Testis (tissue), 3 donors: Measurements from ENCODE around the gene ZBTB21. TPM values are rescaled to one million over a fixed set of nuclear protein-coding genes. Genes with fewer than 3 reads are reported as not detected.
A peak's percentile ranks its signal among the peaks of the same experiment; 100 is the strongest.

ENCODE experiments used
- DNase-seq: peaks from one replicate; pipeline ENCODE4 v3.0.0-alpha.2; 2019
- H3K27ac ChIP-seq, 2 donors: fragments of 200-600 bp; sonication (generic); one replicate each; pipeline ENCODE4 v1.5.1; 2019
- H3K27me3 ChIP-seq: fragments of 200-600 bp; sonication (generic); one replicate; pipeline ENCODE4 v1.5.1; 2019
- H3K36me3 ChIP-seq: fragments of 200-600 bp; sonication (generic); one replicate; pipeline ENCODE4 v1.5.1; 2017; ENCODE audit warnings: low read depth; ENCODE audit errors: missing control alignments
- H3K4me1 ChIP-seq: fragments of 200-600 bp; sonication (generic); one replicate; pipeline ENCODE4 v1.5.1; 2019
- H3K4me3 ChIP-seq, 2 donors: fragments of 200-600 bp; sonication (generic); one replicate each; pipeline ENCODE4 v1.5.1; 2017 to 2019
- H3K9me3 ChIP-seq: fragments of 200-600 bp; sonication (generic); one replicate; pipeline ENCODE4 v1.5.1; 2017
- CTCF ChIP-seq, 3 experiments: fragments of 450-650 bp in 2 of 3; fragments of 200-600 bp in 1 of 3; sonication (generic) in 1 of 3; IDR thresholded peaks; one replicate each; pipeline ENCODE4 v1.5.1; 2016 to 2019; ENCODE audit warnings: antibody characterized with exemption in 3 of 3, mild to moderate bottlenecking in 2 of 3, moderate library complexity in 1 of 3
- POLR2A ChIP-seq: fragments of 450-650 bp; IDR thresholded peaks from one replicate; pipeline ENCODE4 v1.6.1; 2017; ENCODE audit warnings: antibody characterized with exemption, mild to moderate bottlenecking, moderate library complexity
- WGBS, 2 donors: methylation state at CpG; one replicate each; pipeline ENCODE4 v1.1.5; 2018; 5-methylcytosine and 5-hydroxymethylcytosine counted together
- intact Hi-C: fragments of 100-400 bp; cut with DNase I; formaldehyde crosslinking; loops from one replicate; pipeline ENCODE4 v1.15.1; 2023; ENCODE audit warnings: low total_unique reads
- polyA plus RNA-seq: library from polyadenylated mRNA; stranded (reverse); fragments of 350-450 nt; fragmentation: Illumina TruSeq; extraction: RNeasy Lipid Tissue Mini Kit (QIAGEN cat#74804); gene quantifications from one replicate; pipeline ENCODE4 v1.2.3, GENCODE V29; 2014; ENCODE audit warnings: low read depth, low replicate concordance; ENCODE audit not compliant: insufficient read depth
- total RNA-seq, 2 donors: library from RNA; depleted of rRNA; stranded (reverse); fragments of >200 nt; gene quantifications; one replicate each; pipeline ENCODE4 v1.2.3, GENCODE V29; 2016

Gene ZBTB21
- total and polyA plus RNA-seq, 3 donors from 2014 or later = 18.1 to 30.9 (median 26.3) TPM

- TF ChIP-seq POLR2A = no peak
- TF ChIP-seq CTCF (IDR thresholded peaks at IDR 0.05) = no peak
- Histone ChIP-seq H3K27me3 (no peaks in the 10 kb centered on the region), H3K4me1 (no peaks in the 10 kb centered on the region), H3K4me3 (no peak overlapping the region), H3K9me3 (no peaks in the 10 kb centered on the region), H3K36me3 (no peaks in the 10 kb centered on the region), H3K27ac (no peak overlapping the region)
- no peak for DNase-seq
- WGBS, 2 donors = 70 to 86% methylated on average over 13 to 14 of the region's 14 CpGs
- intact Hi-C loops = no loop called here
Measured at GRCh38 chr21:41973861-41974751, 36.1 kb downstream of the ZBTB21 start.

- TF ChIP-seq CTCF (IDR thresholded peaks at IDR 0.05) (no peak), POLR2A (no peak)
- intact Hi-C loops = no loop called here
- 93% methylated on average over 15 of the region's 15 CpGs for WGBS, 2 donors
- DNase-seq = no peak
- no peaks in the 10 kb centered on the region for H3K9me3 ChIP-seq
- H3K27ac ChIP-seq = no peak overlapping the region
- H3K27me3 ChIP-seq = no peaks in the 10 kb centered on the region
- H3K36me3 ChIP-seq = no peaks in the 10 kb centered on the region
- H3K4me1 ChIP-seq = no peaks in the 10 kb centered on the region
- H3K4me3 ChIP-seq = no peak overlapping the region
Measured at GRCh38 chr21:41973427-41973831, 36.7 kb downstream of the ZBTB21 start.

- Histone ChIP-seq H3K4me1 (no peaks in the 10 kb centered on the region), H3K9me3 (no peaks in the 10 kb centered on the region), H3K4me3 (no peak overlapping the region), H3K36me3 (no peaks in the 10 kb centered on the region), H3K27ac (no peak overlapping the region), H3K27me3 (no peaks in the 10 kb centered on the region)
- intact Hi-C loops = no loop called here
- DNase-seq = no peak
- no peak for TF ChIP-seq POLR2A
- no peak for TF ChIP-seq CTCF (IDR thresholded peaks at IDR 0.05)
- WGBS, 2 donors = 94% methylated on average over 23 of the region's 23 CpGs
Measured at GRCh38 chr21:41972511-41973205, 37.5 kb downstream of the ZBTB21 start.

- Histone ChIP-seq H3K27me3 (no peaks in the 10 kb centered on the region), H3K9me3 (no peaks in the 10 kb centered on the region), H3K4me1 (no peaks in the 10 kb centered on the region), H3K27ac (no peak overlapping the region), H3K4me3 (no peak overlapping the region), H3K36me3 (no peaks in the 10 kb centered on the region)
- DNase-seq = no peak
- intact Hi-C loops = no loop called here
- 92 to 94% methylated on average over 6 of the region's 6 CpGs for WGBS, 2 donors
- no peak for TF ChIP-seq POLR2A
Measured at GRCh38 chr21:41971891-41972290, 38.3 kb downstream of the ZBTB21 start.

- TF ChIP-seq CTCF (IDR thresholded peaks at IDR 0.05) = no peak
- TF ChIP-seq POLR2A = no peak
- Histone ChIP-seq H3K9me3 (no peaks in the 10 kb centered on the region), H3K36me3 (no peaks in the 10 kb centered on the region), H3K4me3 (no peak overlapping the region), H3K27me3 (no peaks in the 10 kb centered on the region), H3K27ac (no peak overlapping the region), H3K4me1 (no peaks in the 10 kb centered on the region)
- peak; percentile 6 for DNase-seq
- intact Hi-C loops = no loop called here
- WGBS, 2 donors = 65 to 66% methylated on average over 20 of the region's 20 CpGs
Measured at GRCh38 chr21:41970751-41971653, 39.2 kb downstream of the ZBTB21 start.
